ENCODE measurements around the gene NCKAP5.

NCKAP5 gene

GRCh38 chr2:132797556-132797955 is 770.7 kb downstream of the NCKAP5 start:
- no peak for DNase-seq (ENCODE audit: low spot score)

GRCh38 chr2:132797071-132797470 is 771.2 kb downstream of the NCKAP5 start:
- in situ Hi-C loops (cut with MboI; ENCODE audit: low sequenced_read_pairs, unreplicated experiment) = no loop called here
- no peak for TF ChIP-seq CTCF (IDR thresholded peaks at IDR 0.05; ENCODE audit: borderline replicate concordance, control extremely low read depth, extremely low read depth, insufficient read depth, missing control alignments)
- no peak for DNase-seq (ENCODE audit: low spot score)

More at GRCh38 chr2:132797556-132797955, 770.7 kb downstream of the NCKAP5 start:
- in situ Hi-C loops (cut with MboI; ENCODE audit: low sequenced_read_pairs, unreplicated experiment) = no loop called here
- TF ChIP-seq CTCF (IDR thresholded peaks at IDR 0.05; ENCODE audit: borderline replicate concordance, control extremely low read depth, extremely low read depth, insufficient read depth, missing control alignments) = no peak

- TF ChIP-seq CTCF (IDR thresholded peaks at IDR 0.05; ENCODE audit: borderline replicate concordance, control extremely low read depth, extremely low read depth, insufficient read depth, missing control alignments) = no peak
- no peak for DNase-seq (ENCODE audit: low spot score)
- in situ Hi-C loops (cut with MboI; ENCODE audit: low sequenced_read_pairs, unreplicated experiment) = no loop called here
These were observed 773.0 kb downstream of the NCKAP5 start for GRCh38 chr2:132795220-132795619.

DNA sequence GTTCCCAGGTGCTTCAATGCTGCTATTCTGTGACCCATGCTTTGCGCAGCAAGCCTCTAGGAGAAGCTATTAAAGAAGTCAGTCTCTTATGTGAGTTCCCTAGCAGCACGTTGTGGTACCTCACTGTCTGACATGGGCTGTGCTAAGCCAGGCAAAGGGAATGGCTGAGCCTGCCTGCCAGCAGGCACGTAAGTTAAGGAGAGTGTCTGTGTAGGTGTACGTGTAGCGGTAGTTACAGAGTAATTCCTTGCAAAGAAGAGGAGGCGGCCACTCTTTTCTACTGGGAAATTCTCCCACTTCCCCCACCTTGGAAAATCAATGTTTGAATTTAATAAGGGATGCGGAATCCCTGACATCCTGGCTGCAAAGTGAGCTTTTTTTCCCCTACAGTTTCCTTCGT is 774.7 kb downstream of the NCKAP5 start:
- DNase-seq (ENCODE audit: low spot score) = no peak
- no peak for TF ChIP-seq CTCF (IDR thresholded peaks at IDR 0.05; ENCODE audit: borderline replicate concordance, control extremely low read depth, extremely low read depth, insufficient read depth, missing control alignments)
- in situ Hi-C loops (cut with MboI; ENCODE audit: low sequenced_read_pairs, unreplicated experiment) = no loop called here

GRCh38 chr2:132790207-132790785 is 778.0 kb downstream of the NCKAP5 start:
- in situ Hi-C loops (cut with MboI; ENCODE audit: low sequenced_read_pairs, unreplicated experiment) = no loop called here
- TF ChIP-seq CTCF (IDR thresholded peaks at IDR 0.05; ENCODE audit: borderline replicate concordance, control extremely low read depth, extremely low read depth, insufficient read depth, missing control alignments) = no peak
- DNase-seq (ENCODE audit: low spot score) = no peak

DNA sequence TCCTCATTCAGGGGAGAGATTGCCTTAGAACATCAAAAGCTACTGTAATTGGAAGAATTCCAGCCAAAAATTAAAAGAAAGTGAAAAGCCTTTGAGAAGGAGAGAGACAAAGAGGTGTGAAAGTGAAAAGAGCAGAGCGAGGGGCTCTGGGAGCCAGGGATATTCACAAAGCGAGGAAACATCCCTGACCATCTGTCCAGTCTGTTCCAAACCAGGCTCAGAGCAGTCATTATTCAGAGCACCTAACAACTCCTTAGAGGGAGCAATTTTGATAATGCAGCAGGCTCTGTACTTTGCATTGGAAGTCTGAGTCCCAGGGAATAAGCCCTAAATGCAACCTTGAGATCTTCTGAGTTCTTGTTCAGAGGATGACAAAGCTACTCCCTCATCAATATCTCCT is 779.2 kb downstream of the NCKAP5 start:
- no peak for DNase-seq (ENCODE audit: low spot score)
- in situ Hi-C loops (cut with MboI; ENCODE audit: low sequenced_read_pairs, unreplicated experiment) = no loop called here
- no peak for TF ChIP-seq CTCF (IDR thresholded peaks at IDR 0.05; ENCODE audit: borderline replicate concordance, control extremely low read depth, extremely low read depth, insufficient read depth, missing control alignments)
